ENCODE data around the gene SERINC2. TPM values are rescaled to one million over a fixed set of nuclear protein-coding genes. Genes with fewer than 3 reads are reported as not detected.

The SERINC2 gene
- total RNA-seq, result under 1 TPM in 1 of 2 experiments, not detected in 1; 0.14 TPM

DNA sequence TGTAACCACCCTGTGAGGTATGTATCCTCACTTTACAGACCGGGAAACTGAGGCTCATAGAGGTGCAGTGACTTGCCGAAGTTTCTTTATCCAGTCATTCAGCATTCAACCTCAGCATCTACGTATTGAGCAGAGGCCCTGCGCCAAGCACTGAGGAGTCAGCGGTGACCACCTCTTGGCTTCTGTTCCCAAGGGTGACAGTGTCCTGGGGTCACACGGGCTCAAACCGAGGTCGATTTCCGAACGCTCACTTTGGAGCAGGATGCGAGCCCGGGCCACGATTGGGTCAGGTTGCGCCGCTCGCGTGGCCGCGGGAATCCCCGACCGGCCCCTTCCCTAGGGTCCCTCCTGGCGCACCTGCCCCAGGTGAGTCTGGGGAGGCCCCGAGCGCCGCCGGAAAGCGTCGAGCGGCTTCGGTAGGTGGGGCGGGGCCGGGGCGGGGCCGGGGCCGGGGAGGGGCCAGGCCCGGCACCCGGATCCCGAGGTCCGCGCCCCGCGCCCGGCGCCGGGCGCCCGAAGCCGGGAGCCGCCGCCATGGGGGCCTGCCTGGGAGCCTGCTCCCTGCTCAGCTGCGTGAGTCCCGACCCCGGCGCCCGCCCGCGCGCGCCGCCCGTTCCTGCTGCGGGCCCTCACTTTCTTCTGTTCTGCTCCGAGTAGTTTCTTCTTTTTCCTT, at the start of gene SERINC2:
SERINC2 (plus strand) TSS at position 482 of the 673 bp plus-strand sequence; CDS start at position 535, 53 bp downstream.
- ATAC-seq (ENCODE audit: low read depth), result peak; percentile 48
- peaks cover 5% of the 10 kb centered on the region for H3K4me1 Mint-ChIP-seq
- peak within 1 kb of the TSS; percentile 43 for H3K27ac Mint-ChIP-seq
- no peaks in the 10 kb centered on the region for H3K36me3 Mint-ChIP-seq
- peak; percentile 43 for DNase-seq
- peak within 1 kb of the TSS; percentile 91 for H3K4me3 Mint-ChIP-seq
- no peaks in the 10 kb centered on the region for H3K9me3 Mint-ChIP-seq
- POLR2A ChIA-PET, result no interaction called here
- peaks cover 69% of the 10 kb centered on the region for H3K27me3 Mint-ChIP-seq

DNA sequence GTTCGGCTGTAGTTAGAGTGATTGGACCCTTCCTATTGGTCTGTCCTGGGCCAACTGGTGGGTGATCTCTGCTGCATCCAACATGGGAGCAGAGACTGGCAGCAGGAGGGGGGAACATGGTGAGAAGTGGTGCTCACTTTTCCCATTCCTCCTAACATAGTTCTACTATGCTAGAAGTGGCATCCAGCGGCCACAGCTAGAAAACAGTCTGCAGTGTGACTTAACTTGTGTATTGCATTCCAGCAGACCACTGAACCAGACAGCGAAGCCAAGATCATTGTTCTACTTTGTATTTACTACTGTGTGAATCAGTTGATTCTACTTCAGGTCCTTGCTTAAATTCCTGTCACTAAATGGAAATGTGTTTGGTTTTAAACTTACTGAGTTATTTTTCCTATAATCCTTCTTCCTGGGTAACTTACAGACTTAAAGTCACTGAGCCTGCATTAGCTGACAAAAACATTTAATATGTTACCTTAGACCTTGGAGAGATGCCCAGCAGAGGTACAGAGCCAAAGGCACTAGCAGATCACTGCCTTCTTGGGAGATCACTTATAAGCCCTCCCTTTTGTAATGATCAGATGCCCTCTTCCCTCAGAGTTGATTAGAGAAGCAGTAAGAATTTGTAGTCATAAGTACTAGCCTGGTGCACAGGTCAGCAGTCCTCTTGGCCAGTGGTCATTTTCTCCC, 48.3 kb upstream of the SERINC2 start:
- no peak overlapping the region for H3K27ac Mint-ChIP-seq
- H3K4me1 Mint-ChIP-seq, result peaks cover 1% of the 10 kb centered on the region
- ATAC-seq (ENCODE audit: low read depth) (no peak), DNase-seq (no peak)
- H3K27me3 Mint-ChIP-seq, result no peaks in the 10 kb centered on the region
- H3K4me3 Mint-ChIP-seq, result no peak overlapping the region
- POLR2A ChIA-PET, result no interaction called here
- no peaks in the 10 kb centered on the region for H3K9me3 Mint-ChIP-seq
- H3K36me3 Mint-ChIP-seq, result peaks cover 12% of the 10 kb centered on the region

DNA sequence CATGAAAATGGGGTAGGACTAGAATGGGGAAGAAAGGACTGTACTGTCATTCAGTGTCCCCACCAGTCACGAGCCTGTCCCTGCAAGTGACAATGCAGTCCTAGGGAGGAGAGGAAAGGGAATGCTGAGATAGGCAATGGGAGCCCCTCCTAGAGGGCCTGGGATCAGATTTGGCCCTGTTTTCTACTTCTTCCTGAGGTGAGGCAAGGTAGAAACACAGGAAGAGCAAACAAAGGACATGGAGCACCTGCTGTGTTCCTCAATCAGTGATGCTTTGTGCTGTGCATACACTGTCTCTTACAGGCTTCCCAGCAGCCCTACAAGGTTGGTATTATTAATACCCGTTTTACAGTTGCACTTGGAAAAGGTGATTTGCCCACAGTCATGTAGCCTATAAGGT, 46.2 kb upstream of the SERINC2 start:
- ATAC-seq (ENCODE audit: low read depth) (no peak), DNase-seq (no peak)
- no peak overlapping the region for H3K27ac Mint-ChIP-seq
- H3K4me3 Mint-ChIP-seq, result no peak overlapping the region
- POLR2A ChIA-PET, result no interaction called here
- H3K9me3 Mint-ChIP-seq, result no peaks in the 10 kb centered on the region
- H3K27me3 Mint-ChIP-seq, result no peaks in the 10 kb centered on the region
- peaks cover 12% of the 10 kb centered on the region for H3K36me3 Mint-ChIP-seq
- H3K4me1 Mint-ChIP-seq, result peaks cover 1% of the 10 kb centered on the region

GRCh38 chr1:31368611-31369107, 44.4 kb upstream of the SERINC2 start:
- no peaks in the 10 kb centered on the region for H3K9me3 Mint-ChIP-seq
- H3K4me3 Mint-ChIP-seq, result no peak overlapping the region
- peaks cover 3% of the 10 kb centered on the region for H3K27me3 Mint-ChIP-seq
- H3K4me1 Mint-ChIP-seq, result peaks cover 13% of the 10 kb centered on the region
- no peak for ATAC-seq (ENCODE audit: low read depth)
- peaks cover 12% of the 10 kb centered on the region for H3K36me3 Mint-ChIP-seq
- POLR2A ChIA-PET, result no interaction called here
- DNase-seq, result no peak
- no peak overlapping the region for H3K27ac Mint-ChIP-seq

GRCh38 chr1:31370021-31370420, 43.0 kb upstream of the SERINC2 start:
- H3K27ac Mint-ChIP-seq, result no peak overlapping the region
- ATAC-seq (ENCODE audit: low read depth), result no peak
- no peak for DNase-seq
- H3K4me1 Mint-ChIP-seq, result peaks cover 15% of the 10 kb centered on the region
- peaks cover 3% of the 10 kb centered on the region for H3K27me3 Mint-ChIP-seq
- POLR2A ChIA-PET, result no interaction called here
- H3K36me3 Mint-ChIP-seq, result peaks cover 6% of the 10 kb centered on the region
- no peak overlapping the region for H3K4me3 Mint-ChIP-seq
- H3K9me3 Mint-ChIP-seq, result no peaks in the 10 kb centered on the region

GRCh38 chr1:31370565-31370964, 42.4 kb upstream of the SERINC2 start:
- Mint-ChIP-seq H3K27me3 (peaks cover 3% of the 10 kb centered on the region), H3K4me3 (no peak overlapping the region), H3K27ac (no peak overlapping the region), H3K9me3 (no peaks in the 10 kb centered on the region), H3K4me1 (peaks cover 15% of the 10 kb centered on the region), H3K36me3 (peaks cover 3% of the 10 kb centered on the region)
- POLR2A ChIA-PET, result no interaction called here
- ATAC-seq (ENCODE audit: low read depth), result no peak
- DNase-seq, result no peak

- Mint-ChIP-seq H3K4me1 (peaks cover 18% of the 10 kb centered on the region), H3K4me3 (no peak overlapping the region), H3K36me3 (no peaks in the 10 kb centered on the region), H3K9me3 (no peaks in the 10 kb centered on the region), H3K27me3 (peaks cover 3% of the 10 kb centered on the region), H3K27ac (no peak overlapping the region)
- no peak for DNase-seq
- ATAC-seq (ENCODE audit: low read depth), result no peak
- POLR2A ChIA-PET, result interaction anchor here (0.6 kb wide), 1 partner anchor 8 kb away, joined by 4 read pairs; no protein-coding TSS in a partner anchor
Measured at GRCh38 chr1:31371121-31371959, 41.7 kb upstream of the SERINC2 start.

DNA sequence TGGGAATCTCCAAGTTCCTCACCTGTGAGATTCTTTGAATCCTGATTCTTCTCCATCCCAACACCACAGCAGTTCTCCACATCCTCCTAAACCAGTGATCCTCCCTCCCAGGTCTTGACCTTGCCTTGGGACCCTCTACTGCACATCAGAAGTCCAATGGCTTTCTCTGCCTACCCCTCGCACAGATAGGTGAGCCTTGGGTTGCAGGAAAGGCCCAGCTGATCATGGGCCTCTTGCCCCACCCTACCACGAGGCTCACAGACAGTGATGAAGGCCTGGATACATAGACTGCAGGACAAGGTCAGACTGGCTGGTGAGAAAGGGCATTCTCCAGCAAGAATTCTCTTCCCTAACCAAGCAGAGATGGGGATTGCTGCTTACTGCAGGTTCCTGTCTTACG, 41.0 kb upstream of the SERINC2 start:
- no peaks in the 10 kb centered on the region for H3K9me3 Mint-ChIP-seq
- H3K36me3 Mint-ChIP-seq, result no peaks in the 10 kb centered on the region
- DNase-seq, result no peak
- no peak overlapping the region for H3K27ac Mint-ChIP-seq
- H3K4me1 Mint-ChIP-seq, result peaks cover 22% of the 10 kb centered on the region
- no peak for ATAC-seq (ENCODE audit: low read depth)
- POLR2A ChIA-PET, result no interaction called here
- H3K4me3 Mint-ChIP-seq, result no peak overlapping the region
- peaks cover 3% of the 10 kb centered on the region for H3K27me3 Mint-ChIP-seq

GRCh38 chr1:31372751-31373055, 40.3 kb upstream of the SERINC2 start:
- Mint-ChIP-seq H3K4me1 (peaks cover 22% of the 10 kb centered on the region), H3K27me3 (peaks cover 3% of the 10 kb centered on the region), H3K4me3 (peak overlapping the region; percentile 20), H3K9me3 (no peaks in the 10 kb centered on the region), H3K27ac (no peak overlapping the region), H3K36me3 (no peaks in the 10 kb centered on the region)
- POLR2A ChIA-PET, result no interaction called here
- no peak for ATAC-seq (ENCODE audit: low read depth)
- no peak for DNase-seq

GRCh38 chr1:31373056-31373896, 39.7 kb upstream of the SERINC2 start, which contains the start of gene FABP3:
TSS of gene FABP3 (minus strand) at chr1:31373076. CDS start at chr1:31373014, 62 bp downstream.
- Mint-ChIP-seq H3K4me3 (peak within 1 kb of the TSS; percentile 87), H3K27me3 (peaks cover 3% of the 10 kb centered on the region), H3K36me3 (no peaks in the 10 kb centered on the region), H3K9me3 (no peaks in the 10 kb centered on the region), H3K27ac (peak within 1 kb of the TSS; percentile 88), H3K4me1 (peaks cover 21% of the 10 kb centered on the region)
- DNase-seq (peak; percentile 55), ATAC-seq (ENCODE audit: low read depth) (peak; percentile 63)
- POLR2A ChIA-PET, result interaction anchor here (0.5 to 1.3 kb wide), 6 partner anchors 76 to 700 kb away, joined by 3 to 6 read pairs (median 4); partner anchors contain the start of genes PEF1, SNRNP40, TMEM39B and ZCCHC17

- Mint-ChIP-seq H3K4me1 (peaks cover 21% of the 10 kb centered on the region), H3K27ac (peak overlapping the region; percentile 88), H3K9me3 (no peaks in the 10 kb centered on the region), H3K27me3 (peaks cover 3% of the 10 kb centered on the region), H3K36me3 (no peaks in the 10 kb centered on the region), H3K4me3 (peak overlapping the region; percentile 87)
- DNase-seq, result no peak
- POLR2A ChIA-PET, result interaction anchor here (0.5 to 1.3 kb wide), 5 partner anchors 77 to 363 kb away, joined by 3 to 6 read pairs (median 4); partner anchors contain the start of genes PEF1, SNRNP40 and ZCCHC17
- ATAC-seq (ENCODE audit: low read depth), result no peak
Measured at GRCh38 chr1:31373897-31374486, 39.0 kb upstream of the SERINC2 start.

GRCh38 chr1:31374511-31375196, 38.4 kb upstream of the SERINC2 start:
- no peak overlapping the region for H3K27ac Mint-ChIP-seq
- ATAC-seq (ENCODE audit: low read depth) (no peak), DNase-seq (no peak)
- H3K36me3 Mint-ChIP-seq, result no peaks in the 10 kb centered on the region
- no peaks in the 10 kb centered on the region for H3K9me3 Mint-ChIP-seq
- no peak overlapping the region for H3K4me3 Mint-ChIP-seq
- H3K4me1 Mint-ChIP-seq, result peaks cover 21% of the 10 kb centered on the region
- peaks cover 3% of the 10 kb centered on the region for H3K27me3 Mint-ChIP-seq
- POLR2A ChIA-PET, result no interaction called here
